HepG2 (cell line): ENCODE measurements around the gene C10orf120. TPM values are rescaled to one million over a fixed set of nuclear protein-coding genes. Genes with fewer than 3 reads are reported as not detected.

ENCODE experiments used
- ATAC-seq: fragments of 200-7000 bp; cut with Tn5 transposase; 3 replicates; pipeline ENCODE4 v1.9.1; 2020; ENCODE audit warnings: mild to moderate bottlenecking, moderate library complexity
- BruUV-seq: library from RNA; stranded (reverse); fragments of 400-500 nt; replicated peaks from 2 replicates; lab custom pipeline; 2021; lab: Mats Ljungman, UMichigan
- CTCF ChIA-PET: fragments of 300-600 bp; formaldehyde crosslinking; extraction: SDS; loops from one replicate; lab custom pipeline; 2021; ENCODE audit warnings: low total read pairs, inconsistent platforms, low intra/inter-chr PET ratio; lab: Yijun Ruan, JAX
- POLR2A ChIA-PET: fragments of 350-600 bp; sonication (Branson Sonifier 250); formaldehyde crosslinking; loops from one replicate; lab custom pipeline; 2020; ENCODE audit warnings: antibody characterized with exemption, inconsistent platforms; lab: Yijun Ruan, JAX
- DNase-seq: peaks from one replicate; pipeline ENCODE4 v3.0.0-alpha.2; 2015; ENCODE audit warnings: low spot score
- FAIRE-seq: peaks from 3 replicates; lab custom pipeline; 2011; peaks lifted over from hg19 to GRCh38; lab: Jason Lieb, UNC
- H2AFZ ChIP-seq: one replicate; pipeline ENCODE4 v1.6.1; 2011; ENCODE audit warnings: low read length, inconsistent platforms
- H3K27ac ChIP-seq: fragments of 300-600 bp; 3 replicates; pipeline ENCODE4 v1.8.0; 2011; ENCODE audit warnings: mixed run types, mild to moderate bottlenecking, mixed read lengths, low read length, inconsistent platforms; ENCODE audit not compliant: insufficient read depth; ENCODE audit errors: extremely low read length
- H3K27me3 ChIP-seq, 2 experiments: fragments of 200-600 bp in 1 of 2; 2 replicates in 1 of 2; 3 replicates in 1 of 2; pipeline versions ENCODE4 v1.6.0 to v1.8.0; 2011; ENCODE audit warnings: low read length in 2 of 2, mild to moderate bottlenecking in 2 of 2, moderate library complexity in 2 of 2, inconsistent platforms in 1 of 2; ENCODE audit not compliant: insufficient read depth in 2 of 2, control insufficient read depth in 1 of 2
- H3K36me3 ChIP-seq, 2 experiments: fragments of 200-600 bp in 1 of 2; replicated peaks in 1 of 2; 2 replicates in 1 of 2; 3 replicates in 1 of 2; pipeline versions ENCODE4 v1.5.1 to v1.8.0; 2011; ENCODE audit warnings: low read length in 2 of 2, inconsistent platforms in 1 of 2; ENCODE audit not compliant: insufficient read depth in 2 of 2, control insufficient read depth in 1 of 2
- H3K4me1 ChIP-seq: 2 replicates; pipeline ENCODE4 v1.5.1; 2012; ENCODE audit warnings: low read length, inconsistent platforms; ENCODE audit not compliant: insufficient read depth
- H3K4me2 ChIP-seq: 2 replicates; pipeline ENCODE4 v1.6.0; 2011; ENCODE audit warnings: low read depth, low read length, inconsistent platforms
- H3K4me3 ChIP-seq, 3 experiments: fragments of 200-600 bp in 1 of 3; sonication (generic), shearing (Covaris generic) in 1 of 3; replicated peaks in 1 of 3; 2 replicates each; pipeline ENCODE4 v1.5.1; 2011 to 2016; ENCODE audit warnings: low read length in 3 of 3, inconsistent platforms in 2 of 3, low read depth in 2 of 3, mild to moderate bottlenecking in 2 of 3, control low read depth in 1 of 3, mixed read lengths in 1 of 3; ENCODE audit not compliant: insufficient read depth in 1 of 3
- H3K79me2 ChIP-seq: one replicate; pipeline ENCODE4 v1.6.1; 2011; ENCODE audit warnings: low read length, inconsistent platforms; ENCODE audit not compliant: insufficient read depth
- H3K9ac ChIP-seq: 2 replicates; pipeline ENCODE4 v1.6.0; 2011; ENCODE audit warnings: mild to moderate bottlenecking, low read depth, low read length, inconsistent platforms; ENCODE audit not compliant: insufficient read depth
- H3K9me3 ChIP-seq: 2 replicates; pipeline ENCODE4 v1.5.1; 2012; ENCODE audit warnings: mild to moderate bottlenecking, low read length
- H4K20me1 ChIP-seq: 2 replicates; pipeline ENCODE4 v1.6.0; 2011; ENCODE audit warnings: inconsistent platforms, mild to moderate bottlenecking, low read length, moderate library complexity; ENCODE audit not compliant: insufficient read depth
- MYNN ChIP-seq: sonication (generic); formaldehyde crosslinking; IDR thresholded peaks from 2 replicates; pipeline ENCODE4 v1.4.0; 2020; ENCODE audit warnings: mild to moderate bottlenecking, low read depth, missing genetic modification reagents
- NAIF1 ChIP-seq: sonication (generic); formaldehyde crosslinking; IDR thresholded peaks from 2 replicates; pipeline ENCODE4 v1.5.0; 2020; ENCODE audit warnings: mild to moderate bottlenecking, missing genetic modification reagents, borderline replicate concordance
- NFKB2 ChIP-seq: sonication (generic); formaldehyde crosslinking; IDR thresholded peaks from 2 replicates; pipeline ENCODE4 v1.4.0; 2020; ENCODE audit warnings: missing genetic modification reagents, borderline replicate concordance
- PAX8 ChIP-seq: sonication (generic); formaldehyde crosslinking; IDR thresholded peaks from 2 replicates; pipeline ENCODE4 v1.8.0; 2022; ENCODE audit warnings: mild to moderate bottlenecking, missing genetic modification reagents, borderline replicate concordance
- POLR2A ChIP-seq, 2 experiments: IDR thresholded peaks; 2 replicates each; pipeline ENCODE4 v1.6.1; 2011; ENCODE audit warnings: low read depth in 2 of 2, low read length in 2 of 2, mild to moderate bottlenecking in 1 of 2, moderate library complexity in 1 of 2; ENCODE audit not compliant: insufficient read depth in 1 of 2
- REL ChIP-seq: sonication (generic); formaldehyde crosslinking; conservative IDR thresholded peaks from 2 replicates; pipeline ENCODE4 v1.8.0; 2022; ENCODE audit warnings: mild to moderate bottlenecking, missing genetic modification reagents, moderate library complexity
- SRSF4 ChIP-seq: fragments of 200-400 bp; formaldehyde crosslinking; IDR thresholded peaks from one replicate; pipeline ENCODE4 v1.6.1; 2018; ENCODE audit warnings: mild to moderate bottlenecking, low read depth, low read length, moderate library complexity; ENCODE audit not compliant: poor library complexity, severe bottlenecking
- TGIF2 ChIP-seq: IDR thresholded peaks from 2 replicates; pipeline ENCODE4 v1.6.1; 2016; ENCODE audit warnings: control low read depth, missing compliant biosample characterization
- ZFP41 ChIP-seq: sonication (generic); formaldehyde crosslinking; IDR thresholded peaks from 2 replicates; pipeline ENCODE4 v1.4.0; 2020; ENCODE audit warnings: mild to moderate bottlenecking, missing genetic modification reagents, borderline replicate concordance
- WGBS: methylation state at CpG from one replicate; pipeline ENCODE4 v1.1.6; 2017; ENCODE audit warnings: low lambda C conversion rate; 5-methylcytosine and 5-hydroxymethylcytosine counted together
- in situ Hi-C: cut with HindIII; loops from 2 replicates; pipeline ENCODE4 v1.10.0; 2017; ENCODE audit warnings: low pct_unique_long_range_greater_than_20kb; ENCODE audit not compliant: extremely low pct_ligation_motif_present
- intact Hi-C: fragments of 100-400 bp; cut with micrococcal nuclease; formaldehyde crosslinking; loops from one replicate; pipeline ENCODE4 v1.10.0; 2022; ENCODE audit not compliant: unreplicated experiment
- polyA plus RNA-seq, 8 experiments: library from polyadenylated mRNA; depleted of rRNA in 3 of 8; stranded (reverse) in 7 of 8; unstranded in 1 of 8; fragments of >200 nt; fragmentation: Illumina TruSeq in 4 of 8; extraction: Trizol in 4 of 8; gene quantifications; 2 replicates each; pipeline versions ENCODE4 v1.2.1 to v1.2.3, GENCODE V29; 2011 to 2016; ENCODE audit warnings: low read depth in 4 of 8, missing spikeins in 1 of 8, mixed read lengths in 1 of 8; ENCODE audit not compliant: insufficient read depth in 1 of 8
- total RNA-seq, 5 experiments: library from RNA; depleted of rRNA; stranded (reverse); fragments of >200 nt; fragmentation: Illumina TruSeq; extraction: Trizol; gene quantifications; 2 replicates each; pipeline ENCODE4 v1.2.3, GENCODE V29; 2016; ENCODE audit warnings: low read depth in 1 of 5
- TF ChIP-seq, protein P1 (sequence below): sonication (generic); formaldehyde crosslinking; IDR thresholded peaks from 2 replicates; pipeline ENCODE4 v1.4.0; 2020; ENCODE audit warnings: missing genetic modification reagents
- TF ChIP-seq, protein P2 (sequence below): sonication (generic); formaldehyde crosslinking; IDR thresholded peaks from 2 replicates; pipeline ENCODE4 v1.4.0; 2020; ENCODE audit warnings: mild to moderate bottlenecking, missing genetic modification reagents
- TF ChIP-seq, protein P3 (sequence below): sonication (generic); formaldehyde crosslinking; IDR thresholded peaks from 2 replicates; pipeline ENCODE4 v1.8.1; 2023; ENCODE audit warnings: missing genetic modification reagents, inconsistent platforms, borderline replicate concordance
- TF ChIP-seq, protein P4 (sequence below): IDR thresholded peaks from 2 replicates; pipeline ENCODE4 v1.4.0; 2020; ENCODE audit warnings: mild to moderate bottlenecking, missing genetic modification reagents

C10orf120 gene
- total and polyA plus RNA-seq, 2 of the 13 experiments (the other 11 are each of a cell fraction or from before 2014, with no cell fraction given) = not detected

DNA sequence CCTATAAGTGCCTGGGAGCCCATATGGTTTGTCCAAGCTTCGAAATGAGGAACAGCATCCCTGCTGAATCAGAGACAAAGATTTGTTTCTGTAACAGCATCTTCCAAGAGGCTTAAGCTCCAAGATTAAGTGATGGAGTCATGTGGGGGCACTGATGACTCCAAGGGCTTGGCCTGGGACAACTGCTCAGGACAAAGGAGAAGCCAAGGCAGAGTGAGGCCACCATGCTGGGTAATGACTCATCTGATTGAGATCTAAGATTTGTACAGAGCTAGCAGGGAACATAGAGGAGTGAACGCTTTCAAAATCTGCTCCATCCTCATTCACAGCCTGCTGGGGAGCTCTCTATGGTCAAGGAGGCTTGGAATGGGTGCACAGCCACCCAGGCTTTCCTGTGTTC, 49.3 kb downstream of the C10orf120 start (continued):
- TF ChIP-seq, protein P1, sequence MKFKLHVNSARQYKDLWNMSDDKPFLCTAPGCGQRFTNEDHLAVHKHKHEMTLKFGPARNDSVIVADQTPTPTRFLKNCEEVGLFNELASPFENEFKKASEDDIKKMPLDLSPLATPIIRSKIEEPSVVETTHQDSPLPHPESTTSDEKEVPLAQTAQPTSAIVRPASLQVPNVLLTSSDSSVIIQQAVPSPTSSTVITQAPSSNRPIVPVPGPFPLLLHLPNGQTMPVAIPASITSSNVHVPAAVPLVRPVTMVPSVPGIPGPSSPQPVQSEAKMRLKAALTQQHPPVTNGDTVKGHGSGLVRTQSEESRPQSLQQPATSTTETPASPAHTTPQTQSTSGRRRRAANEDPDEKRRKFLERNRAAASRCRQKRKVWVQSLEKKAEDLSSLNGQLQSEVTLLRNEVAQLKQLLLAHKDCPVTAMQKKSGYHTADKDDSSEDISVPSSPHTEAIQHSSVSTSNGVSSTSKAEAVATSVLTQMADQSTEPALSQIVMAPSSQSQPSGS (CRISPR knock-in tag) = no peak
- TF ChIP-seq, protein P2, sequence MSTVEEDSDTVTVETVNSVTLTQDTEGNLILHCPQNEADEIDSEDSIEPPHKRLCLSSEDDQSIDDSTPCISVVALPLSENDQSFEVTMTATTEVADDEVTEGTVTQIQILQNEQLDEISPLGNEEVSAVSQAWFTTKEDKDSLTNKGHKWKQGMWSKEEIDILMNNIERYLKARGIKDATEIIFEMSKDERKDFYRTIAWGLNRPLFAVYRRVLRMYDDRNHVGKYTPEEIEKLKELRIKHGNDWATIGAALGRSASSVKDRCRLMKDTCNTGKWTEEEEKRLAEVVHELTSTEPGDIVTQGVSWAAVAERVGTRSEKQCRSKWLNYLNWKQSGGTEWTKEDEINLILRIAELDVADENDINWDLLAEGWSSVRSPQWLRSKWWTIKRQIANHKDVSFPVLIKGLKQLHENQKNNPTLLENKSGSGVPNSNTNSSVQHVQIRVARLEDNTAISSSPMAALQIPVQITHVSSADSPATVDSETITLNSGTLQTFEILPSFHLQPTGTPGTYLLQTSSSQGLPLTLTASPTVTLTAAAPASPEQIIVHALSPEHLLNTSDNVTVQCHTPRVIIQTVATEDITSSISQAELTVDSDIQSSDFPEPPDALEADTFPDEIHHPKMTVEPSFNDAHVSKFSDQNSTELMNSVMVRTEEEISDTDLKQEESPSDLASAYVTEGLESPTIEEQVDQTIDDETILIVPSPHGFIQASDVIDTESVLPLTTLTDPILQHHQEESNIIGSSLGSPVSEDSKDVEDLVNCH (CRISPR knock-in tag) = no peak
- TF ChIP-seq, all 625 proteins: peak for 0

DNA sequence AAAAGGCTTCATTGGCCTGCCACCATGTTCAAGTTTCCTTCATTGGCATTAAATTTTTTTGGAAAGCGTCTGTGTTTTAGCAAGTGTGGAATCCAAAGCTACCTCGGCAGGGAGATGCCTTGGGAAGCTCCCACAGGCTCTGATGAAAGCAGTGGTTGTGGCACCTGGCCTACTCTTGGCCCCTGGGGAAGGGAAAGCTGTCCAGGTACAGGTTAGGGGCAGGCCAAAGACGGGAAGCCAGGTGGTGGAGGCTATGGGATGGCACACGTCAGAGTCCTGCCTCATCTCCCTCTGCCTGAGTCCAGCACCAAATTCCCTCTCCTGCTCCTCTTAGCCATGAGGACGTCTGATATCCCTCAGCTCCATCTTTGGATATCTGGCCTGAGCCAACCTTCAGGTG, 49.7 kb downstream of the C10orf120 start:
- no peaks in the 10 kb centered on the region for H3K4me1 ChIP-seq
- H3K36me3 ChIP-seq = no peaks in the 10 kb centered on the region
- ATAC-seq (no peak), DNase-seq (no peak), FAIRE-seq (no peak)
- peaks cover 2 to 6% of the 10 kb centered on the region in 2 experiments; a peak in 2 of 5 replicates for H3K27me3 ChIP-seq
- no TSS peak for BruUV-seq
- no peaks in the 10 kb centered on the region for H4K20me1 ChIP-seq
- H3K9ac ChIP-seq = no peak overlapping the region
- intact Hi-C loops (no loop called here), in situ Hi-C loops (loop anchor here (5.0 to 25.0 kb wide), 2 partner anchors 52 to 912 kb away; no protein-coding TSS in a partner anchor)
- H3K79me2 ChIP-seq = no peaks in the 10 kb centered on the region
- ChIA-PET CTCF (interaction anchor here (2.8 kb wide), 1 partner anchor 54 kb away, joined by 20 read pairs; no protein-coding TSS in a partner anchor), POLR2A (no interaction called here)
- H2AFZ ChIP-seq = no peak overlapping the region
- H3K4me2 ChIP-seq = no peak overlapping the region
- TF ChIP-seq REL (CRISPR knock-in tag) (no peak), POLR2A (IDR thresholded peaks at IDR 0.05; ENCODE audit: insufficient read depth in 1 of 2, low read depth in 2 of 2, low read length in 2 of 2) (no peak), MYNN (CRISPR knock-in tag) (no peak), TGIF2 (CRISPR knock-in tag) (no peak), PAX8 (CRISPR knock-in tag) (no peak), NAIF1 (no peak), ZFP41 (CRISPR knock-in tag) (no peak), NFKB2 (CRISPR knock-in tag) (no peak), SRSF4 (no peak)
- TF ChIP-seq, protein P3, sequence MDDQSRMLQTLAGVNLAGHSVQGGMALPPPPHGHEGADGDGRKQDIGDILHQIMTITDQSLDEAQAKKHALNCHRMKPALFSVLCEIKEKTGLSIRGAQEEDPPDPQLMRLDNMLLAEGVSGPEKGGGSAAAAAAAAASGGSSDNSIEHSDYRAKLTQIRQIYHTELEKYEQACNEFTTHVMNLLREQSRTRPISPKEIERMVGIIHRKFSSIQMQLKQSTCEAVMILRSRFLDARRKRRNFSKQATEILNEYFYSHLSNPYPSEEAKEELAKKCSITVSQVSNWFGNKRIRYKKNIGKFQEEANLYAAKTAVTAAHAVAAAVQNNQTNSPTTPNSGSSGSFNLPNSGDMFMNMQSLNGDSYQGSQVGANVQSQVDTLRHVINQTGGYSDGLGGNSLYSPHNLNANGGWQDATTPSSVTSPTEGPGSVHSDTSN (CRISPR knock-in tag) = no peak
- TF ChIP-seq, protein P4, sequence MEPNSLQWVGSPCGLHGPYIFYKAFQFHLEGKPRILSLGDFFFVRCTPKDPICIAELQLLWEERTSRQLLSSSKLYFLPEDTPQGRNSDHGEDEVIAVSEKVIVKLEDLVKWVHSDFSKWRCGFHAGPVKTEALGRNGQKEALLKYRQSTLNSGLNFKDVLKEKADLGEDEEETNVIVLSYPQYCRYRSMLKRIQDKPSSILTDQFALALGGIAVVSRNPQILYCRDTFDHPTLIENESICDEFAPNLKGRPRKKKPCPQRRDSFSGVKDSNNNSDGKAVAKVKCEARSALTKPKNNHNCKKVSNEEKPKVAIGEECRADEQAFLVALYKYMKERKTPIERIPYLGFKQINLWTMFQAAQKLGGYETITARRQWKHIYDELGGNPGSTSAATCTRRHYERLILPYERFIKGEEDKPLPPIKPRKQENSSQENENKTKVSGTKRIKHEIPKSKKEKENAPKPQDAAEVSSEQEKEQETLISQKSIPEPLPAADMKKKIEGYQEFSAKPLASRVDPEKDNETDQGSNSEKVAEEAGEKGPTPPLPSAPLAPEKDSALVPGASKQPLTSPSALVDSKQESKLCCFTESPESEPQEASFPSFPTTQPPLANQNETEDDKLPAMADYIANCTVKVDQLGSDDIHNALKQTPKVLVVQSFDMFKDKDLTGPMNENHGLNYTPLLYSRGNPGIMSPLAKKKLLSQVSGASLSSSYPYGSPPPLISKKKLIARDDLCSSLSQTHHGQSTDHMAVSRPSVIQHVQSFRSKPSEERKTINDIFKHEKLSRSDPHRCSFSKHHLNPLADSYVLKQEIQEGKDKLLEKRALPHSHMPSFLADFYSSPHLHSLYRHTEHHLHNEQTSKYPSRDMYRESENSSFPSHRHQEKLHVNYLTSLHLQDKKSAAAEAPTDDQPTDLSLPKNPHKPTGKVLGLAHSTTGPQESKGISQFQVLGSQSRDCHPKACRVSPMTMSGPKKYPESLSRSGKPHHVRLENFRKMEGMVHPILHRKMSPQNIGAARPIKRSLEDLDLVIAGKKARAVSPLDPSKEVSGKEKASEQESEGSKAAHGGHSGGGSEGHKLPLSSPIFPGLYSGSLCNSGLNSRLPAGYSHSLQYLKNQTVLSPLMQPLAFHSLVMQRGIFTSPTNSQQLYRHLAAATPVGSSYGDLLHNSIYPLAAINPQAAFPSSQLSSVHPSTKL = no peak
- no peak overlapping the region for H3K4me3 ChIP-seq
- 0% methylated on average over 5 of the region's 5 CpGs for WGBS
- no peaks in the 10 kb centered on the region for H3K9me3 ChIP-seq
- H3K27ac ChIP-seq = no peak overlapping the region
